HG03060 (cell line): ENCODE measurements around the gene BCKDHB.

Experiments
- ATAC-seq: cut with Tn5 transposase; IDR thresholded peaks from one replicate; pipeline ENCODE4 v1.9.1; 2021; ENCODE audit warnings: low read depth, moderate number of reproducible peaks; ENCODE audit not compliant: unreplicated experiment

The BCKDHB gene

GRCh38 chr6:80145921-80146320, 39.5 kb downstream of the BCKDHB start:
- no peak for ATAC-seq

GRCh38 chr6:80148220-80148619, 41.7 kb downstream of the BCKDHB start:
- no peak for ATAC-seq

GRCh38 chr6:80151635-80152034, 45.2 kb downstream of the BCKDHB start:
- no peak for ATAC-seq

- no peak for ATAC-seq
These were observed 47.7 kb downstream of the BCKDHB start for GRCh38 chr6:80154160-80154559.

- no peak for ATAC-seq
These were observed 49.8 kb downstream of the BCKDHB start for GRCh38 chr6:80156221-80156620.

- no peak for ATAC-seq
These were observed 52.1 kb downstream of the BCKDHB start for GRCh38 chr6:80158478-80158989.

GRCh38 chr6:80161434-80161833, 55.0 kb downstream of the BCKDHB start:
- no peak for ATAC-seq

- peak; percentile 48 for ATAC-seq
These were observed 57.3 kb downstream of the BCKDHB start for GRCh38 chr6:80163754-80164187.

GRCh38 chr6:80165143-80165542, 58.7 kb downstream of the BCKDHB start:
- peak; percentile 90 for ATAC-seq

GRCh38 chr6:80165819-80166218, 59.3 kb downstream of the BCKDHB start:
- ATAC-seq: no peak

GRCh38 chr6:80170433-80170832, 64.0 kb downstream of the BCKDHB start:
- ATAC-seq: no peak

GRCh38 chr6:80173411-80173810, 66.9 kb downstream of the BCKDHB start:
- no peak for ATAC-seq

- ATAC-seq: no peak
These were observed 68.6 kb downstream of the BCKDHB start for GRCh38 chr6:80174900-80175572.

GRCh38 chr6:80179695-80180094, 73.2 kb downstream of the BCKDHB start:
- ATAC-seq: no peak

- no peak for ATAC-seq
These were observed 75.0 kb downstream of the BCKDHB start for GRCh38 chr6:80181352-80182081.

- ATAC-seq: no peak
These were observed 75.8 kb downstream of the BCKDHB start for GRCh38 chr6:80182308-80182707.

- ATAC-seq: no peak
These were observed 76.7 kb downstream of the BCKDHB start for GRCh38 chr6:80183019-80183795.

- ATAC-seq: no peak
These were observed 79.0 kb downstream of the BCKDHB start for GRCh38 chr6:80185492-80185891.

- no peak for ATAC-seq
These were observed 79.6 kb downstream of the BCKDHB start for GRCh38 chr6:80186082-80186481.

GRCh38 chr6:80196906-80197305, 90.4 kb downstream of the BCKDHB start:
- ATAC-seq: no peak

GRCh38 chr6:80197474-80197873, 91.0 kb downstream of the BCKDHB start:
- no peak for ATAC-seq
